Stimulated activated naive CD8-positive, alpha-beta T cell treated with anti-CD3 and anti-CD28 coated beads, Interleukin-15, amount 100 ng/mL, for 72 hours (primary cell): ENCODE results near the gene OVOL2.
A peak's percentile ranks its signal among the peaks of the same experiment; 100 is the strongest.
"Not testable (repeated sequence)": the region's sequence is repeated elsewhere in the genome, so short reads cannot be mapped to it uniquely, and the experiment has no call there.

Source experiments
- ATAC-seq: fragments of 150-1000 bp; cut with Tn5 transposase; 2 replicates; pipeline ENCODE4 v1.10.0; 2021; ENCODE audit warnings: mild to moderate bottlenecking, moderate library complexity
- DNase-seq, 2 donors: peaks; one replicate each; pipeline ENCODE4 v3.0.0; 2021 to 2022
- H3K27ac Mint-ChIP-seq, 2 donors: one replicate each; pipeline ENCODE4 v1.8.0; 2022; ENCODE audit warnings: mild to moderate bottlenecking in 2 of 2, mixed read lengths in 2 of 2, moderate library complexity in 2 of 2
- H3K27me3 Mint-ChIP-seq: one replicate; pipeline ENCODE4 v1.8.0; 2022; ENCODE audit warnings: mixed read lengths
- H3K4me1 Mint-ChIP-seq: one replicate; pipeline ENCODE4 v1.8.0; 2022; ENCODE audit warnings: mild to moderate bottlenecking, mixed read lengths
- H3K4me3 Mint-ChIP-seq, 2 donors: one replicate each; pipeline ENCODE4 v1.8.0; 2022; ENCODE audit warnings: mild to moderate bottlenecking in 2 of 2, mixed read lengths in 2 of 2, moderate library complexity in 1 of 2
- H3K9me3 Mint-ChIP-seq, 2 donors: one replicate each; pipeline ENCODE4 v1.8.0; 2022; ENCODE audit warnings: mixed read lengths in 2 of 2

The OVOL2 gene

GRCh38 chr20:18034039-18034438, 23.7 kb downstream of the OVOL2 start:
- no peaks in the 10 kb centered on the region for H3K9me3 Mint-ChIP-seq
- no peak overlapping the region for H3K4me3 Mint-ChIP-seq
- H3K4me1 Mint-ChIP-seq = no peaks in the 10 kb centered on the region
- peaks cover 18% of the 10 kb centered on the region for H3K27me3 Mint-ChIP-seq
- no peak for ATAC-seq
- no peak for DNase-seq
- no peak overlapping the region for H3K27ac Mint-ChIP-seq

GRCh38 chr20:18032977-18033892, 24.5 kb downstream of the OVOL2 start:
- Mint-ChIP-seq H3K4me1 (no peaks in the 10 kb centered on the region), H3K27ac (no peak overlapping the region), H3K27me3 (peaks cover 11% of the 10 kb centered on the region), H3K9me3 (no peaks in the 10 kb centered on the region), H3K4me3 (no peak overlapping the region)
- ATAC-seq (no peak), DNase-seq (no peak)

GRCh38 chr20:18031888-18032509, 25.7 kb downstream of the OVOL2 start:
- DNase-seq = no peak
- no peaks in the 10 kb centered on the region for H3K27me3 Mint-ChIP-seq
- no peak for ATAC-seq
- no peaks in the 10 kb centered on the region for H3K9me3 Mint-ChIP-seq
- no peaks in the 10 kb centered on the region for H3K4me1 Mint-ChIP-seq
- no peak overlapping the region for H3K4me3 Mint-ChIP-seq
- no peak overlapping the region for H3K27ac Mint-ChIP-seq

GRCh38 chr20:18031050-18031449, 26.7 kb downstream of the OVOL2 start:
- H3K4me3 Mint-ChIP-seq = no peak overlapping the region

GRCh38 chr20:18030020-18030419, 27.7 kb downstream of the OVOL2 start:
- DNase-seq (no peak), ATAC-seq (no peak)
- no peak overlapping the region for H3K27ac Mint-ChIP-seq
- no peaks in the 10 kb centered on the region for H3K27me3 Mint-ChIP-seq
- H3K9me3 Mint-ChIP-seq = no peaks in the 10 kb centered on the region
- no peaks in the 10 kb centered on the region for H3K4me1 Mint-ChIP-seq
- no peak overlapping the region for H3K4me3 Mint-ChIP-seq

More at GRCh38 chr20:18031050-18031449, 26.7 kb downstream of the OVOL2 start:
- no peaks in the 10 kb centered on the region for H3K27me3 Mint-ChIP-seq
- H3K4me1 Mint-ChIP-seq = no peaks in the 10 kb centered on the region
- no peak for DNase-seq
- no peaks in the 10 kb centered on the region for H3K9me3 Mint-ChIP-seq
- ATAC-seq = no peak
- no peak overlapping the region for H3K27ac Mint-ChIP-seq

GRCh38 chr20:18027011-18027410, 30.7 kb downstream of the OVOL2 start:
- H3K9me3 Mint-ChIP-seq, H3K4me1 Mint-ChIP-seq, DNase-seq, ATAC-seq, H3K4me3 Mint-ChIP-seq, H3K27me3 Mint-ChIP-seq, H3K27ac Mint-ChIP-seq: not testable (repeated sequence)

- Mint-ChIP-seq H3K27me3 (peaks cover 5% of the 10 kb centered on the region), H3K9me3 (no peaks in the 10 kb centered on the region), H3K27ac (no peak overlapping the region), H3K4me3 (no peak overlapping the region), H3K4me1 (no peaks in the 10 kb centered on the region)
- no peak for ATAC-seq
- DNase-seq = no peak
These were observed 33.0 kb downstream of the OVOL2 start for GRCh38 chr20:18024606-18025127.

GRCh38 chr20:18020931-18021330, 36.8 kb downstream of the OVOL2 start:
- Mint-ChIP-seq H3K4me1 (no peaks in the 10 kb centered on the region), H3K27me3 (peaks cover 14% of the 10 kb centered on the region), H3K4me3 (no peak overlapping the region), H3K27ac (no peak overlapping the region), H3K9me3 (no peaks in the 10 kb centered on the region)
- DNase-seq (no peak), ATAC-seq (no peak)

- H3K27ac Mint-ChIP-seq = no peak overlapping the region
- DNase-seq (no peak), ATAC-seq (peak; percentile 71)
- no peak overlapping the region for H3K4me3 Mint-ChIP-seq
- no peaks in the 10 kb centered on the region for H3K4me1 Mint-ChIP-seq
- peaks cover 14% of the 10 kb centered on the region for H3K27me3 Mint-ChIP-seq
- H3K9me3 Mint-ChIP-seq = no peaks in the 10 kb centered on the region
These were observed 38.6 kb downstream of the OVOL2 start for GRCh38 chr20:18019068-18019467.

- no peak overlapping the region for H3K27ac Mint-ChIP-seq
- H3K27me3 Mint-ChIP-seq = peaks cover 14% of the 10 kb centered on the region
- no peak for ATAC-seq
- no peaks in the 10 kb centered on the region for H3K9me3 Mint-ChIP-seq
- no peak overlapping the region for H3K4me3 Mint-ChIP-seq
- H3K4me1 Mint-ChIP-seq = no peaks in the 10 kb centered on the region
- no peak for DNase-seq
These were observed 39.6 kb downstream of the OVOL2 start for GRCh38 chr20:18018100-18018499.

GRCh38 chr20:18016772-18017171, 40.9 kb downstream of the OVOL2 start:
- no peak for ATAC-seq
- no peak for DNase-seq
- no peaks in the 10 kb centered on the region for H3K9me3 Mint-ChIP-seq
- H3K4me1 Mint-ChIP-seq = no peaks in the 10 kb centered on the region
- H3K4me3 Mint-ChIP-seq = no peak overlapping the region
- H3K27me3 Mint-ChIP-seq = peaks cover 14% of the 10 kb centered on the region
- no peak overlapping the region for H3K27ac Mint-ChIP-seq

GRCh38 chr20:18014411-18014810, 43.3 kb downstream of the OVOL2 start:
- H3K27ac Mint-ChIP-seq = no peak overlapping the region
- no peaks in the 10 kb centered on the region for H3K4me1 Mint-ChIP-seq
- peaks cover 8% of the 10 kb centered on the region for H3K27me3 Mint-ChIP-seq
- DNase-seq = no peak
- no peak overlapping the region for H3K4me3 Mint-ChIP-seq
- ATAC-seq = no peak
- H3K9me3 Mint-ChIP-seq = no peaks in the 10 kb centered on the region

GRCh38 chr20:18012901-18013300, 44.8 kb downstream of the OVOL2 start:
- Mint-ChIP-seq H3K27me3 (peaks cover under 1% of the 10 kb centered on the region), H3K9me3 (no peaks in the 10 kb centered on the region), H3K4me3 (no peak overlapping the region), H3K4me1 (no peaks in the 10 kb centered on the region), H3K27ac (no peak overlapping the region)
- DNase-seq (no peak), ATAC-seq (no peak)

GRCh38 chr20:18011951-18012645, 45.6 kb downstream of the OVOL2 start:
- DNase-seq (no peak), ATAC-seq (no peak)
- no peak overlapping the region for H3K4me3 Mint-ChIP-seq
- no peak overlapping the region for H3K27ac Mint-ChIP-seq
- no peaks in the 10 kb centered on the region for H3K9me3 Mint-ChIP-seq
- no peaks in the 10 kb centered on the region for H3K27me3 Mint-ChIP-seq
- no peaks in the 10 kb centered on the region for H3K4me1 Mint-ChIP-seq

- H3K4me3 Mint-ChIP-seq = no peak overlapping the region
- no peaks in the 10 kb centered on the region for H3K4me1 Mint-ChIP-seq
- no peak overlapping the region for H3K27ac Mint-ChIP-seq
- DNase-seq (no peak), ATAC-seq (no peak)
- H3K9me3 Mint-ChIP-seq = no peaks in the 10 kb centered on the region
- no peaks in the 10 kb centered on the region for H3K27me3 Mint-ChIP-seq
These were observed 46.2 kb downstream of the OVOL2 start for GRCh38 chr20:18011482-18011881.

GRCh38 chr20:18009116-18009515, 48.6 kb downstream of the OVOL2 start:
- peak overlapping the region in 1 of 2 donors; percentile 54 for H3K27ac Mint-ChIP-seq
- H3K9me3 Mint-ChIP-seq = no peaks in the 10 kb centered on the region
- no peaks in the 10 kb centered on the region for H3K4me1 Mint-ChIP-seq
- DNase-seq (no peak), ATAC-seq (no peak)
- no peak overlapping the region for H3K4me3 Mint-ChIP-seq
- no peaks in the 10 kb centered on the region for H3K27me3 Mint-ChIP-seq
